Measurements from ENCODE around the gene GGA1. TPM values are rescaled to one million over a fixed set of nuclear protein-coding genes. Genes with fewer than 3 reads are reported as not detected.

Gene GGA1
- total and polyA plus RNA-seq, 10 of the 15 experiments (the other 5 are each of a cell fraction or from before 2014, with no cell fraction given), result 1.4 to 79.4 (median 44.4) TPM

- ChIA-PET POLR2A (interaction anchor here (0.6 to 5.0 kb wide), 13 partner anchors 10 to 217 kb away, joined by 3 to 45 read pairs (median 4); partner anchors contain the start of genes ANKRD54, GGA1, LGALS1 and PDXP), CTCF (interaction anchor here (0.6 to 14.9 kb wide), 7 partner anchors 10 to 398 kb away, joined by 3 to 275 read pairs (median 63); partner anchors contain the start of genes GGA1, LGALS1, NOL12 and PDXP), SMC1A (ENCODE audit: uncharacterized antibody, unreplicated experiment) (interaction anchor here (0.9 to 5.9 kb wide), 13 partner anchors 8 to 56 kb away, joined by 3 to 69 read pairs (median 5); partner anchors contain the start of genes GGA1, PDXP and SH3BP1), RAD21 (ENCODE audit: unreplicated experiment) (interaction anchor here (0.8 to 7.1 kb wide), 9 partner anchors 8 to 53 kb away, joined by 3 to 76 read pairs (median 6); partner anchors contain the start of genes LGALS1, PDXP and SH3BP1)
- H3K9me3 ChIP-seq (replicated peaks; ENCODE audit: control insufficient read depth, insufficient read depth, low read length), result no peaks in the 10 kb centered on the region
- WGBS (ENCODE audit: insufficient coverage, insufficient replicate concordance, low lambda C conversion rate, missing lambda C conversion rate), result 45% methylated on average over 5 of the region's 6 CpGs
- no peaks in the 10 kb centered on the region for H3K79me2 ChIP-seq (ENCODE audit: control insufficient read depth, insufficient read depth, low read length)
- FAIRE-seq (peak; percentile 64), ATAC-seq (peak; percentile 58), DNase-seq (ENCODE audit: low read depth, low spot score) (no peak)
- no peak overlapping the region; the same call in 1 of the 2 replicates for H3K4me2 ChIP-seq (ENCODE audit: control insufficient read depth, insufficient read depth)
- 0 out of 2 replicates have a peak overlapping the region, but pooled peaks have one; percentile 10 for H2AFZ ChIP-seq (ENCODE audit: control insufficient read depth, low read depth, low read length)
- H3K36me3 ChIP-seq (ENCODE audit: control insufficient read depth in 2 of 2, insufficient read depth in 2 of 2, low read length in 1 of 2), result peaks cover 14 to 20% of the 10 kb centered on the region in 2 experiments; a peak in 3 of 4 replicates
- BruUV-seq (replicated peaks), result no TSS peak
- no peaks in the 10 kb centered on the region for H3K27me3 ChIP-seq (replicated peaks in 1 of 2; ENCODE audit: control insufficient read depth in 2 of 2, insufficient read depth in 2 of 2, low read length in 1 of 2)
- H4K20me1 ChIP-seq (ENCODE audit: control insufficient read depth, insufficient read depth), result no peaks in the 10 kb centered on the region
- H3K27ac ChIP-seq (ENCODE audit: control insufficient read depth, insufficient read depth), result peak overlapping the region; percentile 60
- intact Hi-C loops (cut with micrococcal nuclease; ENCODE audit: unreplicated experiment), result no loop called here
- H3K4me1 ChIP-seq (ENCODE audit: control insufficient read depth, insufficient read depth, low read length), result peaks cover 34% of the 10 kb centered on the region
- H3K9ac ChIP-seq (ENCODE audit: control insufficient read depth, insufficient read depth, low read length), result peak overlapping the region; percentile 8; the same call in 1 of the 2 replicates
- H3K4me3 ChIP-seq, result no peak overlapping the region
- in situ Hi-C loops (cut with MboI), result loop anchor here (5.0 kb wide), 1 partner anchor 55 kb away; no protein-coding TSS in a partner anchor
- TF ChIP-seq MYB (IDR thresholded peaks at IDR 0.05; ENCODE audit: borderline replicate concordance, low read depth, low read length) (no peak), TARDBP (IDR thresholded peaks at IDR 0.05; ENCODE audit: borderline replicate concordance) (no peak), RUNX3 (IDR thresholded peaks at IDR 0.05; ENCODE audit: low read length) (no peak), BRCA1 (IDR thresholded peaks at IDR 0.05; ENCODE audit: low read depth, low read length) (no peak), FOXM1 (IDR thresholded peaks at IDR 0.05; ENCODE audit: low read depth, low read length) (no peak), PML (IDR thresholded peaks at IDR 0.05; ENCODE audit: low read length) (no peak), TCF3 (IDR thresholded peaks at IDR 0.05; ENCODE audit: borderline replicate concordance, insufficient read depth, low read depth, low read length) (0 out of 2 replicates have a peak, but pooled peaks have one; percentile 32), IRF4 (IDR thresholded peaks at IDR 0.05; ENCODE audit: low read depth, low read length) (no peak), FOS (IDR thresholded peaks at IDR 0.05; ENCODE audit: borderline replicate concordance, extremely low read depth, insufficient read length) (no peak), IKZF1 (conservative IDR thresholded peaks at IDR 0.05) (peak; percentile 51; the same call in 1 of the 2 replicates), POLR2AphosphoS5 (IDR thresholded peaks at IDR 0.05; ENCODE audit: low read length) (0 out of 2 replicates have a peak, but pooled peaks have one; percentile 8), ZNF207 (IDR thresholded peaks at IDR 0.05; ENCODE audit: borderline replicate concordance) (no peak), EED (IDR thresholded peaks at IDR 0.05; ENCODE audit: low read depth) (peak; percentile 56; the same call in 1 of the 2 replicates), TCF7 (IDR thresholded peaks at IDR 0.05; ENCODE audit: borderline replicate concordance) (no peak), SREBF1 (IDR thresholded peaks at IDR 0.05; ENCODE audit: low read length) (no peak), PAX8 (IDR thresholded peaks at IDR 0.05) (no peak), SUPT20H (IDR thresholded peaks at IDR 0.05; ENCODE audit: borderline replicate concordance, control insufficient read depth, low read depth, low read length) (no peak), ETV6 (conservative IDR thresholded peaks at IDR 0.05 in 1 of 2, IDR thresholded peaks at IDR 0.05 in 1 of 2; ENCODE audit: borderline replicate concordance in 1 of 2, low read depth in 1 of 2) (peak in 1 of 2 experiments; percentile 81; a peak in 2 of 4 replicates)
- TF ChIP-seq, protein P1, sequence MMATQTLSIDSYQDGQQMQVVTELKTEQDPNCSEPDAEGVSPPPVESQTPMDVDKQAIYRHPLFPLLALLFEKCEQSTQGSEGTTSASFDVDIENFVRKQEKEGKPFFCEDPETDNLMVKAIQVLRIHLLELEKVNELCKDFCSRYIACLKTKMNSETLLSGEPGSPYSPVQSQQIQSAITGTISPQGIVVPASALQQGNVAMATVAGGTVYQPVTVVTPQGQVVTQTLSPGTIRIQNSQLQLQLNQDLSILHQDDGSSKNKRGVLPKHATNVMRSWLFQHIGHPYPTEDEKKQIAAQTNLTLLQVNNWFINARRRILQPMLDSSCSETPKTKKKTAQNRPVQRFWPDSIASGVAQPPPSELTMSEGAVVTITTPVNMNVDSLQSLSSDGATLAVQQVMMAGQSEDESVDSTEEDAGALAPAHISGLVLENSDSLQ (IDR thresholded peaks at IDR 0.05), result no peak
Measured at GRCh38 chr22:37627545-37627944, 18.9 kb downstream of the GGA1 start.

Measured in GM12878 (cell line).